AG09319 (cell line): Measurements from ENCODE around the gene COPS2.
"Not testable (repeated sequence)": the region's sequence is repeated elsewhere in the genome, so short reads cannot be mapped to it uniquely, and the experiment has no call there.

Experiments used
- DNase-seq: peaks from one replicate; pipeline ENCODE4 v3.0.0-alpha.2; 2010; ENCODE audit warnings: low read depth; ENCODE audit errors: extremely low read depth
- CTCF ChIP-seq: IDR thresholded peaks from 2 replicates; pipeline ENCODE4 v1.5.1; 2011; ENCODE audit warnings: low read depth, mild to moderate bottlenecking, inconsistent platforms, low read length, moderate library complexity

Gene COPS2

GRCh38 chr15:49083401-49084284 is 71.8 kb downstream of the COPS2 start:
- no peak for TF ChIP-seq CTCF
- DNase-seq: peak; percentile 8

- no peak for TF ChIP-seq CTCF
- peak; percentile 70 for DNase-seq
Observed at GRCh38 chr15:49082960-49083359, 72.4 kb downstream of the COPS2 start.

GRCh38 chr15:49079340-49080039 is 75.9 kb downstream of the COPS2 start:
- TF ChIP-seq CTCF: no peak
- no peak for DNase-seq

GRCh38 chr15:49075881-49076280 is 79.5 kb downstream of the COPS2 start:
- peak; percentile 19 for DNase-seq
- no peak for TF ChIP-seq CTCF

GRCh38 chr15:49074589-49075287 is 80.7 kb downstream of the COPS2 start:
- DNase-seq: not testable (repeated sequence)
